DMS53 treated with DMSO at 0.1 percent for 48 hours (cell line): ENCODE measurements around the gene UBTF.

Experiments
- DNase-seq: peaks from one replicate; lab custom pipeline; 2025; ENCODE audit not compliant: unreplicated experiment; lab: John Stamatoyannopoulos, UW

Gene UBTF

DNA sequence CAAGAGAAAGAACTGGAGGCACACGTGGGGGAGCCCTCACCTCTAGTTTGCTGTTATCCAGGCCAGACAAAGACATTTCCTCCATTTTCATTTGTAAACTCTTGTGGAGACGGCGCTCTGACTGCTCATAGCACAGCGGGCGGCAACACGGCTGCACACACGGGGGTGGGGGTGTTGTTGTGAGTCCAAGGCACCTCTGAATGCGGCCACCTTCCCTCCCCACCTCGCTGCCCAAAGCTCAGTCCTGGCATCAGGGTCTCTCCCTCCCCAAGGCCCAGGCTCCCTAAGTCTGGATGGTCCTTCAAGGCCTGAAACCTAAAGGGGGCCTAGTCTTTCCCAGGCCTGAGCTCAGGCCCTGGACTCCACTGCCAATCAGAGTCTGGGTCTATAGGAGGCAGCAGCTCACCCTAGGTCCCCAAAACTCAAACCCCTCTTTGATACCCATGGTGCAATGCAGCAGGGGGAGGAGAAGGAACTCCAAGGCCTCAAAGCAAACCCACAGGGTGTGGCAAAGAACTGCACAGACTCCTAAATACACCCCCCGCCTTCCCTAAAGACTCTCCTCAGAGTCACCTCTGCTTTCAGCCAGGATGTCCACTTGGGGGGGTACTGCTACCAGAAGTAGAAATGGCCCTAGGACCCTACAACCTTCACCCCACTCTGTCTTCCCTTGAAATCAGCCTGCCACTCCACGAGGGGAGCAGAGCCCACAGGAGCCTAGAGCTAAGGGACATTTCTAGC, 21.3 kb downstream of the UBTF start:
- DNase-seq: no peak

DNA sequence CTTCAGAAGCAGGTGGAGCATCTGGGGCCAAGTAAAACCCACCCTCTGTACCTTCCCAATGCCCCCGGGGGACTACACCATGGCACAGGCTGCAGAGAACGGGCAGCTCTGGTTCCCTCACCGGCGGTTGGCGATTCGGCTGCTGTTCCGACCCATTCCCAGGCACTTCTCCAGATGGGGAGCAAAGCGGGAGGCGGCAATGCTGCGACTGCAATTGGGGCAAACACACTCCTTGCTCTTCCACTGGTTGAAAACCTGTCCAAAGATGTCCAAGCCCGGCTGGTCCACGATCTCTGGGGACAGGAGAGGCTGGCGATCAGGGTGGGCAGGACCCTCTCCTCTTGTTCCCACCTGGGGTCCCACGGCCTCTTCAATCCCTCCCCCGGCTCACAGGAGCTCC, 22.4 kb downstream of the UBTF start:
- DNase-seq: no peak

DNA sequence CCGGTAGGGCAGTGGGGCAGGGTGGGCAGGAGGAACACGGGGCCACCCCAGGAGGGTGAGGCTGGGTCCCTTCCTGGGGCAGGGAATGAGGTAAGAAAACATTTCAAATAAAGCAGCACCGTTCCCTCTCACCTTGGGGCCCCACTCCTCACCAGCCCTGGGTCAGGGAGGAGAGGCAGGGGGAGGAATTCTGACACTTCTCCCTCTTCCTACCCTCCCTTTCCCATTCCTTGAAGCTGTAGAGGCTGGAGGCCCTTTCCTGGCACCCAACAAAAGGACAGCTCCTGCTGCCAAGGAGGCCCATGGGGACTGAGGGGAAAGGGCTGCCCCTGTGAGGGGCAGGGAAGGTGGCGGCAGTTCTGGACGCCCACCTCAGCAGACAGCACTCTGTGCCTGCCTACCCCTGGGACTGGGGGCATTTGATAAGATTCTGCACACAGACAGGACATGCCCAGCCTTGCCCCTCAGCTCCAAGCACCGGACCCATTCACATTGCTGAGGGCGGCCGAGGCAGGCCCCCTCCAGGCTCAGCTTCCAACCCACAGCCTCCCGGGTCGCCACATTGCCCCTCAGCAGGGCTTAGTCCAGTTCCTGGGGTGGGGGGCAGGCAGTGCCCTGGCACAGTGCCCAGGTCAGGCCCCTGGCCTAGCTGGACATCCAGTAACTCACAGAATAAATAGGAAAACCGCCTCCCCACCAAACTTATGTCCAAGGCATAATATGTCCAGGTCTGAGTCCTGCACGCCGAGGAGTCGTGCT, 26.0 kb downstream of the UBTF start:
- DNase-seq: no peak

DNA sequence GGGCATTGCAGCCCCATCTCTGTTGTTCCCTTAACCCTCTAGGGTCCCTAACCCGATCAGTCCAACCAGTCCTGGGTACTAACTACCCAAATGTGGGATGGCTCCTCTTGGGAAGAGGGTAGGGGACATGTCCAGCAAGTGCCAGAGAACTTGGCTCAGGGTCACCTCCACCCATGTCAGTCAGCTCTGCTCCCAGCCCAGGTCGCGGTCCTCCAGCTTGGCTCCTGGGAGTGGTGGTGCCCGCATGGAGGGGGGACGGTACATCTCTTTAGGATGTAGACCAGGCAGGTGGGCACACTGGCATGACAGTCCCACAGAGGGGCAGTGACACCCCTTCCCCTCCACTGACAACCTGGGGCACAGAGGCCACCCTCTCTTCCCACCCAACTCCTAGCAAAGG, 26.7 kb downstream of the UBTF start:
- no peak for DNase-seq

DNA sequence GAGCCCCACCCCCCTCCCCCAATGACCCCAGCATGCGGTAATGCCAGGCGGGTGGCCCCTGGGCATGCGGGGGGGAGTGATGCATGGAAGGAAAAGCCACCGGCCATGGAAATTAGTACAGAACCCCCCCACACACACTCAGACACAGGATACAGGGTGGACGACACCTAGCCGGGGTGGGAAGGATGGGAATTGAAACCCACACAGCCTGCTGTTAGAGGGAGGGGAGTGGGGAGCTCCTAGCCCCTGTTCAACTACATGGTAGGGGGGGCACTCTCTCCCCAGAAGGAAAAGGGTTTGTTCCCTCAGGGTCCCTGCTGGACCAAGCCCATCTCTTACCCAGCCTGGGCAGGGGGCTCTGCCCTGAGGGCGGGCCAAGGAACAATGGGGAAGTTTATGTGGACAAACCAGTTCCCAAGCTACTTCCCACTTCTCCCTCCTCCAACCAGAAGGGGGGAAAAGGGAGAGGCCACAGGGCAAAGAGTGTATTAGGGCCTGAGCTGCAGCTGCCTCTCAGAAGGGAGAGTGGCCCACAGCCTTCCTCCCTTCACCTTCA, 27.5 kb downstream of the UBTF start:
- no peak for DNase-seq

DNA sequence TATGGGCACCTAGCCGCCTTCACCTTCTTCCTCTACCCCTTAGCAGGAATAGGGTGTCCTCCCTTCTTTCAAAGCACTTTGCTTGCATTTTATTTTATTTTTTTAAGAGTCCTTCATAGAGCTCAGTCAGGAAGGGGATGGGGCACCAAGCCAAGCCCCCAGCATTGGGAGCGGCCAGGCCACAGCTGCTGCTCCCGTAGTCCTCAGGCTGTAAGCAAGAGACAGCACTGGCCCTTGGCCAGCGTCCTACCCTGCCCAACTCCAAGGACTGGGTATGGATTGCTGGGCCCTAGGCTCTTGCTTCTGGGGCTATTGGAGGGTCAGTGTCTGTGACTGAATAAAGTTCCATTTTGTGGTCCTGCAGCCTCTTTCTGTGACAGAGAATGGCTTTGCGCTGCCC, 28.1 kb downstream of the UBTF start:
- no peak for DNase-seq

DNA sequence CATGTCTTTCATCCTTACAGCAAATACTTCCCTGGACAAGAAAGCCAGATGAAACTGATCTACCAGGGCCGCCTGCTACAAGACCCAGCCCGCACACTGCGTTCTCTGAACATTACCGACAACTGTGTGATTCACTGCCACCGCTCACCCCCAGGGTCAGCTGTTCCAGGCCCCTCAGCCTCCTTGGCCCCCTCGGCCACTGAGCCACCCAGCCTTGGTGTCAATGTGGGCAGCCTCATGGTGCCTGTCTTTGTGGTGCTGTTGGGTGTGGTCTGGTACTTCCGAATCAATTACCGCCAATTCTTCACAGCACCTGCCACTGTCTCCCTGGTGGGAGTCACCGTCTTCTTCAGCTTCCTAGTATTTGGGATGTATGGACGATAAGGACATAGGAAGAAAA, 29.0 kb downstream of the UBTF start:
- no peak for DNase-seq

DNA sequence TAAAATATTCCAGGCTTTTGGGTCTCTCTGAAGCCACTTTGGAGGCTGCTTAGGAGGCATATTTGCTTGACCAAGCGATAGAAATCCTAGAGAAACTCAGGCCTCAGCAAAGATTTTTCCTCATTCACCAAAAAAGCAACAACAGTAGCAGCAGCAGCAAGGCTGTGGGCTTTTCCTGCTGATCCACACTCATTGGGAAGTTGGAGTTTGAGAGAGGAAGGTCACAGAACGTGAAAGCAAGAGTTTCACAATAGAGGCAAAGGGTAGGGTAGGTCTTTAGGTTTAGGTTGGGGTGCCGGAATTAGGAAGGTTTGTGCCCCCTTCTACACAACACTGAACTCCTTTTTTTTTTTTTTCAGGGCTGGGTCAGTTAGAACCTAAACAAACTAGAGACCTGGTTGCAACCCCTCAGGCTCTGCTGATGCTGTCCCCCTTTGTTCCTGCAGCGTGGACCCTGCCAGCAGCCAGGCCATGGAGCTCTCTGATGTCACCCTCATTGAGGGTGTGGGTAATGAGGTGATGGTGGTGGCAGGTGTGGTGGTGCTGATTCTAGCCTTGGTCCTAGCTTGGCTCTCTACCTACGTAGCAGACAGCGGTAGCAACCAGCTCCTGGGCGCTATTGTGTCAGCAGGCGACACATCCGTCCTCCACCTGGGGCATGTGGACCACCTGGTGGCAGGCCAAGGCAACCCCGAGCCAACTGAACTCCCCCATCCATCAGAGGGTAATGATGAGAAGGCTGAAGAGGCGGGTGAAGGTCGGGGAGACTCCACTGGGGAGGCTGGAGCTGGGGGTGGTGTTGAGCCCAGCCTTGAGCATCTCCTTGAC, 30.7 kb downstream of the UBTF start:
- DNase-seq: no peak

DNA sequence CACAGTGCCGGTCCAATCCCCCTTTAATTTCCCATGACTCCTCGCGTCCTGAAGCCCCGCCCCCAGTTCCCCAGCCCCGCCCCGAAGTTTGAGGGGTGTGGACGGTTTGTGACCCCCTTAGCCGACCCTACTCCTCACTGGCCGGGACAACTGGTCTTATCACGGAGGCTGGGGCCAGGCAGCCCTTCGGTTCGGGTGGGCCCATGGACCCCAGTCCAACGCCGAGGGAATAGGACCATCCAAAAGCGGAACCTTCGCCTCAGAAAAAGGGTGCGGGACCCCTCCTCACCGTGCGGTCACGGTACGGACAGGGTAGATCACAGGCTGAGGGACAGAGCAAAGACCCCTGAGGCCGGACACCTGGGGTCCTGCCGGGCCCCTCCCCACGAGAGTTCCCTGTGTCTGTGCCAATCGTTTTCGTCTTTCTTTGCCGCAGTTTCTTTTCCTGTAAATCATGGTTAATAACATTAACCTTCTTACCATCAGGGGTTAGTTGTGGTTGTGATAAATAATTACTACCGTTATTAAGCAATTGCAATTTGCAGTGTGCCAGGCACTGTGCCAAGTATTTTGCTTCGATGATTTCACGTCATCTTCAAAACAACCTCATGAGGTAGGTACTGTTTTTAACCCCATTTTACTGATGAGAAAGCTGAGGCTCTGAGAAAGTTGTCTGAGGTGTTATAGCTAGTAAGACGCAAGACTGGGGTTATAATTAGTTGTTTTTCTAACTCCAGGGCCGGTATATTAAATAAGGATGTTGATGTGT, 32.2 kb downstream of the UBTF start:
- no peak for DNase-seq

DNA sequence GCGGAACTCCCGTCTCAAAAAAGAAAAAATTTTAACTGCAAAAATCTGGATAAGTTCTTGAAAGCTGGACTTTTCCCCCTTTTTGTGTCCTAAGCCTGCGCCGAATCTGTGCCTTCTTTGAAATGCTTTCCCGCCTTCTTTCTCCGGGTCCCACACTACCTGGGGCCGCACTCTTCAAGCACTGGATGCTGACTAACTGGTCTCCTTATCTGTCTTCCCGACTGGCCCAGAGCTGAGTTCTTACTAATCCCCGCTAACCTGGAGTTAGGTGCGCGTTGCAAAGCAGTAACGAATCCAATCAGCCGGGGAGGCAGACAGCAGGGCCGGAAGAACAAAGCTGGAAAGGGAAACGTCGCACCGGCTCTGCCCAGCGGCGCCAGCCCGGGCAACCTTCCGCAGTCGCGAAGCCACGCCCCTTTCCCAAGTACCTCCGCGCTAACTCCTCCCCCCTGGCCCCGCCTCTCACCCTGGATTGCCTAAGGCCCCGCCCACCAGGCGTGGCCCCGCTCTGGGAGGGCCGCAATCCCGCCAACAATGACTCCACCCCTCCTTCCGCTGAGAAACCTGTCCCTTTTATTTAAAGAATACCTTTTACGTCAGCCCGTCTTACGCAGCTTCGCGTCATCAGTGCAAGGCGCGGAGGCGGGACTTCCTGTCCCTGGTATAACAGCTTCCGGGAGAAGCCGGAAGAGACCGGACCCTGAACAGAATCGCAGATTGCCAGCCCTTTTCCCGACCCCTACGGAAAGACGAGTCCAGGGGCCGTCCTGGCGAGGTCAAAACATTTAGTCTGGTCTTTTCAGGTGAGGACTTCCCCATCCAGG, 33.0 kb downstream of the UBTF start, which contains the start of gene TMUB2:
Gene TMUB2, plus strand, starts transcription at position 666 of the 824 bp plus-strand sequence. CDS start 737 bp downstream, outside the sequence.
- DNase-seq: peak; percentile 99

DNA sequence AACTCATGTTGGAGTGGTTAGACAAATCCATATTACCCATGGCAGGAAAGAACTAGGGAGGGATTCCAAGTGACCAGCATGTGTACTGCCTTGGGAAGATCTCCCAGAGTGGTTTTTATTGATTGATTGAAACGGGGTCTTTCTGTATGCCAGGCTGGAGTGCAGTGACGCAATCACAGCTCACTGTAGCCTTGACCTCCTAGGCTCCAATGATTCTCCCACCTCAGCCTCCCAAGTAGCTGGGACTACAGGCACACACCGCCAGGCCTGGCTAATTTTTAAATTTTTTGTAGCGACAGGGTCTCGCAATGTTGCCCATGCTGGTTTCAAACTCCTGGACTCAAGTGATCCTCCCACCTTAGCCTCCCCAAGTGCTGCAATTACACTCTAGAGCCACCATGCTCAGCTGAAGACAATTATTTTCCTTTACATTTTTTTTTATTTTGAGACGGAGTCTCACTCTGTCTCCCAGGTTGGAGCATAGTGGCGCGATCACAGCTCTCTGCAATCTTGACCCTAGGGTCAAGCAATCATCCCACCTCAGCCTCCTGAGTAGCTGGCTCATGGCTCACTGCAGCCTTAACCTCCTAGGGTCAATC, 35.2 kb downstream of the UBTF start:
- DNase-seq: no peak

DNA sequence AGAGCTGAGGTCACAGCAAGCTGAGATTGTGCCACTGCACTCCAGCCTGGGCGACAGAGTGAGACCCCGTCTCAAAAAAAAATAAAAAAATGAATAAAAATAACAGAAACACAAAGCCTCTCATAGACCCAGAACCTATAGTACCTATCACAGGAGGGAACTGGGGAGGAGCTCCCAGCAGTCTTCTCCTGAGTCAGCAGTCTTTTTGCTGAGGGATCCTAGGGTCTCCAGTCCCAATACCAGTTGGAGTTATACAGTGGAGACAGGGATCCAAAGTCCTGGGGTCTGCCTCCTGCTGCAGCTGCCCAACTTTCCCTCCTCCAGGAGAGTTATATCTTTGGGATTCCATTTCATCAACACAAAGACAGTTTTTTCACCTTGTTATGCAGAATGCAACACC, 36.5 kb downstream of the UBTF start:
- DNase-seq: no peak

DNA sequence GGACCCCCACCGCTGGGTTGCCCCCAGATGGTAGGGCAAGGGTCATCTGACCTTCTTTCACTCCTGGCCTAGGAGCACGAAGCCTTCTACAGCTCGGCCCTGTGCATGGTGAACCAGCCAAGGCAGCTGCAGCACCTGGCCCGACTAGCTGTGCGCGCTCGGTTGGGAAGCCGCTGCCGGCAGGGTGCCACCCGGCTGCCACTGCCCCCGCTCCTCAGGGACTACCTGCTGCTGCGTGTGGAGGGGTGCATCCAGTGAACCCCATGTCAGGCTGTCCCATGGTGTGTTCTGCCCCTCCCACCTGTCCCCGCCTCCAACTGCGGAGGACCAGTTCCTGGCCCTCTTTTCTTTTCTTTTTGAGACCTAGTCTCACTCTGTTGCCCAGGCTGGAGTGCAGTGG, 41.3 kb downstream of the UBTF start:
- no peak for DNase-seq

DNA sequence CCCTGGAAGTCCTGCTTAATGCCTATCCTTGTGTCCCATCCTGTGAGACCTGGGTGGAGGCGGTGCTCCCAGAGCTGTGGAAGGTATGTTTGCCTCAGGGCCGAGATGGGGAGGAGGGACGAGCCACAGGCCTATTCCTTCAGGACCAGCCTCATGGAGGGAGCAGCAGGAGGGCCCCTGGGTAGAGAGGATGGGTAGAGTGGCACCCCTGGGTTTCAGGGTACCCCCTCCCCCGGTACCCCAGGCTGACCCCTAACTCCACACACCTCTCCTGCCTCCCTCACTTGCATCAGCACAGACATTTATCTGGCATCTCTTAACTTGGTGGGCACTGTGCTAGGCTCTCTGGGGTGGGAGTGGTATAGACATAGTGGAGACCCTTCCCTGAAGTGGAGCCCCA, 41.8 kb downstream of the UBTF start:
- DNase-seq: no peak

DNA sequence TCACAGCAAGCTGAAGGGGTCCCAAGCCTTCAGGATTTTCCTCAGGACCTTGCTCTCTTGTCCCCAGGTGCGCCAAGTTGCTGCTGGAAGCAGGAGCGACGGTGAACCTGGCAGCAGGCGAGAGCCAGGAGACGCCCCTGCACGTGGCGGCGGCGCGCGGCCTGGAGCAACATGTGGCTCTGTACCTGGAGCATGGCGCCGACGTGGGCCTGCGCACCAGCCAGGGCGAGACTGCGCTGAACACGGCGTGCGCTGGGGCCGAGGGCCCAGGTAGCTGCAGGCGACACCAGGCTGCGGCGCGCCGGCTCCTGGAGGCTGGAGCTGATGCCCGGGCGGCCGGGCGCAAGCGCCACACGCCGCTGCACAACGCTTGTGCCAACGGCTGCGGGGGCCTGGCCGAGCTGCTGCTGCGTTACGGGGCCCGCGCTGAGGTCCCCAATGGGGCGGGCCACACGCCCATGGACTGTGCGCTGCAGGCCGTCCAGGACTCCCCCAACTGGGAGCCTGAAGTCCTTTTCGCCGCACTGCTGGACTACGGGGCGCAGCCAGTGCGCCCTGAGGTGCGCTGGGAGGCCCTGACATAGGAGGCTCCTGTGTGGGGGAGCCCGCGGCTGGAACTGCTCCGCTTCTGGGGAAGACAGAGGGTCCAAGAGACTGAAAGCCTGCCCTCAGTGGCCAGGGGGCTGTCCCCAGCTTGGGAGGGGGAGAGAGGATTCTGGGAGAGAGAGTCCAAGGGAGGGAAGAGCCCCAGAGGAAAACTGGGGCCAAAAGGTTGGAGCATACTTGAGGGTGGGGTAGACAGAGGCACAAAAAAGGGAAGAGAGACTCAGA, 42.6 kb downstream of the UBTF start:
- DNase-seq: no peak

DNA sequence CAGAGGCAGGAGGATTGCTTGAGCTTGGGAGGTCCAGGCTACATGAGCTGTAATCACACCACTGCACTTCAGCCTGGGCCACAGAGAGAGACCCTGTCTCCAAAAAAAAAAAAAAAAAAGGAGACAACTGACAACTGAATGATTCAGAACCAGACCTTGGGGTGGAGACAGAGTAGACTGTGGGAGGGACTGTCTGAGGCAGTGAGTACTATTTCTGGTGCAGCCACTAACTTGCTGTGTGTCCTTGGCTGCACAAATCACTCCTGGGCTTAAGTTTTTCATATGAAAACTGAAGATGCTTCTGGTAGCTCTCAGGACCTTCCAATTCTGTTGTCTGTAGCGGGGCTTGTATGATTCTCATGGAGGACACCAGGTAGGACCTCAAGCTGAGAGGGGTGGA, 43.2 kb downstream of the UBTF start:
- DNase-seq: no peak

DNA sequence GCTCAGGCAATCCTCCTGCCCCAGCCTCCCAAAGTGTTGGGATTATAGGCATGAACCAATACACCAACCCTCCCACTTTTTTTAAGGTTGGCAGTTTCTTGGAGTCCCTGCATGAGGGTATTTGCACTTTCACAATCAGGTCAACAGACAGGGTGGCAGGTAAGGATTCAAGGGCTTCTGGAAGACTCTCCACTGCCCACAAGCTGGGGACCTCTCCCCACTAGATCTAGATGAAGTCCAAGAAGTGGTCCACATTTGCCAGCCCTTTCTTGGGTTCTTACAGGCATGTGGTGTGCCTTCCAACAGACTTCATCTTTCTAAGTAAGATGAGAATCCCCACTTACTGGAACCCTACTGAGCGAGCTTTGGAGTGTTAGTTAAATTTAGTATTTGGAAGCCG, 45.0 kb downstream of the UBTF start:
- no peak for DNase-seq

DNA sequence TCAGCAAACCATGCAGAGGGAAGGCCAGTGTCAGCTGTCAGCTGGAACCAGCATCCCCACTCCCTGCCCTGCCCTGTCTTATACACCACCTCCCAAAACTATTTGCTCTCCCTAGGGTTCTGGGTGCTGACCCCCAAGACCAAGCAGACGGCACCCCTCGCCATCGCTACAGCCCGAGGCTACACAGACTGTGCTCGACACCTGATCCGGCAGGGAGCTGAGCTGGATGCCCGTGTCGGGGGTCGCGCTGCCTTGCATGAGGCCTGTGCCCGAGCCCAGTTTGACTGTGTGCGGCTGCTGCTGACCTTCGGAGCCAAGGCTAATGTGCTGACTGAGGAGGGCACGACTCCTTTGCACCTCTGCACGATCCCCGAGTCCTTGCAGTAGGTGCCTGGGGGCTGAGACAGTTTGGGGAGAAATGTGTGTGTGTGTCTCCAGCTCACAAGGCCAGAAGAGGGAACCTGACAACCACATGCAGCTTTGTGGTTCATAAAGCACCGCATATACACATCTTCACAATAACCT, 47.5 kb downstream of the UBTF start:
- no peak for DNase-seq
